CD4-positive, alpha-beta memory T cell (primary cell): ENCODE measurements around the gene MYADML2. TPM values are rescaled to one million over a fixed set of nuclear protein-coding genes. Genes with fewer than 3 reads are reported as not detected.
A peak's percentile ranks its signal among the peaks of the same experiment; 100 is the strongest.

ENCODE experiments used
- CTCF ChIA-PET: fragments of 350-600 bp; sonication (Branson Sonifier 250); formaldehyde crosslinking; loops from one replicate; lab custom pipeline; 2021; ENCODE audit warnings: inconsistent platforms; ENCODE audit not compliant: partially characterized antibody; lab: Charles Lee
- POLR2A ChIA-PET: fragments of 350-600 bp; sonication (Branson Sonifier 250); formaldehyde crosslinking; loops from one replicate; lab custom pipeline; 2021; ENCODE audit not compliant: partially characterized antibody; lab: Charles Lee
- DNase-seq, 5 donors: peaks; one replicate each; pipeline versions ENCODE4 v3.0.0 to v3.0.0-alpha.2; 2020 to 2022; ENCODE audit warnings: mixed read lengths in 1 of 5
- H3K27ac ChIP-seq: one replicate; pipeline ENCODE4 v1.7.0; 2013; ENCODE audit warnings: low read depth, low read length
- H3K27me3 ChIP-seq: 2 replicates; pipeline ENCODE4 v1.7.0; 2013; ENCODE audit warnings: mild to moderate bottlenecking, low read length, moderate library complexity; ENCODE audit not compliant: insufficient read depth
- H3K36me3 ChIP-seq: 2 replicates; pipeline ENCODE4 v1.7.0; 2013; ENCODE audit warnings: mild to moderate bottlenecking, low read length, moderate library complexity; ENCODE audit not compliant: insufficient read depth
- H3K4me1 ChIP-seq: 2 replicates; pipeline ENCODE4 v1.7.0; 2013; ENCODE audit warnings: mild to moderate bottlenecking, low read length, moderate library complexity; ENCODE audit not compliant: insufficient read depth
- H3K4me3 ChIP-seq, 2 donors: one replicate each; pipeline ENCODE4 v1.7.0; 2013; ENCODE audit warnings: low read length in 2 of 2, mild to moderate bottlenecking in 1 of 2
- H3K9me3 ChIP-seq, 2 donors: one replicate each; pipeline ENCODE4 v1.7.0; 2013; ENCODE audit warnings: low read length in 2 of 2, control low read depth in 1 of 2; ENCODE audit not compliant: control insufficient read depth in 1 of 2
- H3K27ac Mint-ChIP-seq, 7 donors: one replicate each; pipeline ENCODE4 v1.8.0; 2020 to 2021; ENCODE audit warnings: mixed read lengths in 7 of 7, mild to moderate bottlenecking in 6 of 7, inconsistent platforms in 3 of 7, moderate library complexity in 3 of 7
- H3K27me3 Mint-ChIP-seq, 2 donors: one replicate each; pipeline ENCODE4 v1.8.0; 2020 to 2021; ENCODE audit warnings: mixed read lengths in 2 of 2
- H3K36me3 Mint-ChIP-seq, 2 donors: one replicate each; pipeline ENCODE4 v1.8.0; 2020 to 2021; ENCODE audit warnings: mixed read lengths in 2 of 2, inconsistent platforms in 1 of 2, mild to moderate bottlenecking in 1 of 2
- H3K4me1 Mint-ChIP-seq, 4 donors: one replicate each; pipeline ENCODE4 v1.8.0; 2020 to 2021; ENCODE audit warnings: mixed read lengths in 4 of 4, mild to moderate bottlenecking in 1 of 4
- H3K4me3 Mint-ChIP-seq, 8 donors: one replicate each; pipeline ENCODE4 v1.8.0; 2020 to 2021; ENCODE audit warnings: mixed read lengths in 8 of 8, mild to moderate bottlenecking in 7 of 8, moderate library complexity in 6 of 8, inconsistent platforms in 3 of 8
- H3K9me3 Mint-ChIP-seq, 8 donors: one replicate each; pipeline ENCODE4 v1.8.0; 2020 to 2021; ENCODE audit warnings: mixed read lengths in 8 of 8, mild to moderate bottlenecking in 5 of 8, inconsistent platforms in 3 of 8, moderate library complexity in 1 of 8
- intact Hi-C: fragments of 100-400 bp; cut with micrococcal nuclease; formaldehyde crosslinking; loops from one replicate; pipeline ENCODE4 v1.15.1; 2023
- polyA plus RNA-seq, 2 donors: library from polyadenylated mRNA; unstranded; fragments of 300-500 nt; fragmentation: Illumina TruSeq; gene quantifications; one replicate each; pipeline ENCODE4 v1.2.3, GENCODE V29; 2021
- total RNA-seq, 2 experiments: library from RNA; stranded (reverse); gene quantifications; one replicate each; pipeline ENCODE4 v1.2.3, GENCODE V29; 2021

Gene MYADML2
- total and polyA plus RNA-seq, 4 experiments from 2014 or later = not detected

DNA sequence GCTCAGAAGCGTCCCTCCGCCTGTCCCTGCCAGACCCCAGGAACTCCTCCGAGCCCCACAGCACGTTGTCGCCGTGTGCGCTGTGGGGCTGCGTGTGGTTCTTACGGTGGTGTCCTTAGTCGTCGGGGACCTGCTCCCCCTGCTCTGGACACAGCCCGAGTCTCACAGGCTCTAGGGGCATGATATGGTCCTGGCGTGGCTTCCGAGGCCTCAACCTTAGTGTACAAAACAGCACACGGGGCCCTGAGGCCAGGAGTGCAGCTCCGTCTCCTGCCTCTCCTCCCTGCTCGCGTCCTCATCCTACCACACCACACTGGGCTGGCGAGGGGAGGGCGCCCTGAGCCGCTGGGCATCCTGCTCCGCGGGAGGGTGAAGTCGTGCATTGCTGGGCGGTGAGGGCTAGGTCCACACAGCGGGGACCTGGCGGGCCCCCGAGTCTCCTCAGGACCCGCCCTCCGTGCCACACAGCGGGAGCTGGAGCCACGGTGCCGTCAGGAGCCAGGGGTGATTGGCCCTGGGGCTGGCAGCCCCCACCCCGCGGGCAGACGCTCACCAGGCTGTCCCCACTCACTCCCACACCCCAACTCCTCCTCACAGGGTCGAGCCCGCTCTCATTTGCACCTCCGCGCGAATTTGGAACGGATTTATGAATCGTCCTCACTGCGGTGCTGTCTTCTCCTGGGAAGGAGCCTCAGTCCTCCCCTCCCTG, 18.3 kb downstream of the MYADML2 start:
- Mint-ChIP-seq H3K9me3 (no peaks in the 10 kb centered on the region), H3K4me1 (peaks cover 10 to 27% (median 20%) of the 10 kb centered on the region in 4 donors), H3K4me3 (peak overlapping the region; percentile 20 to 75 (median 56)), H3K36me3 (no peaks in the 10 kb centered on the region), H3K27ac (peak overlapping the region in 2 of 7 donors; percentile 62), H3K27me3 (peaks cover 0 to 6% of the 10 kb centered on the region in 2 donors)
- ChIA-PET CTCF (interaction anchor here (0.6 kb wide), 1 partner anchor 336 kb away, joined by 3 read pairs; no protein-coding TSS in a partner anchor), POLR2A (interaction anchor here (0.9 to 4.2 kb wide), 6 partner anchors 9 to 95 kb away, joined by 3 to 40 read pairs (median 17); partner anchors contain the start of genes ALYREF, ANAPC11, ARHGDIA and MCRIP1)
- Histone ChIP-seq H3K27ac (no peak overlapping the region), H3K4me1 (peaks cover 41% of the 10 kb centered on the region), H3K36me3 (no peaks in the 10 kb centered on the region), H3K4me3 (peak overlapping the region in 1 of 2 donors; percentile 45), H3K9me3 (no peaks in the 10 kb centered on the region), H3K27me3 (peaks cover 10% of the 10 kb centered on the region)
- intact Hi-C loops = loop anchor here (1.0 to 10.0 kb wide), 2 partner anchors 9 to 834 kb away; partner anchors contain the start of gene PYCR1
- DNase-seq = no peak

DNA sequence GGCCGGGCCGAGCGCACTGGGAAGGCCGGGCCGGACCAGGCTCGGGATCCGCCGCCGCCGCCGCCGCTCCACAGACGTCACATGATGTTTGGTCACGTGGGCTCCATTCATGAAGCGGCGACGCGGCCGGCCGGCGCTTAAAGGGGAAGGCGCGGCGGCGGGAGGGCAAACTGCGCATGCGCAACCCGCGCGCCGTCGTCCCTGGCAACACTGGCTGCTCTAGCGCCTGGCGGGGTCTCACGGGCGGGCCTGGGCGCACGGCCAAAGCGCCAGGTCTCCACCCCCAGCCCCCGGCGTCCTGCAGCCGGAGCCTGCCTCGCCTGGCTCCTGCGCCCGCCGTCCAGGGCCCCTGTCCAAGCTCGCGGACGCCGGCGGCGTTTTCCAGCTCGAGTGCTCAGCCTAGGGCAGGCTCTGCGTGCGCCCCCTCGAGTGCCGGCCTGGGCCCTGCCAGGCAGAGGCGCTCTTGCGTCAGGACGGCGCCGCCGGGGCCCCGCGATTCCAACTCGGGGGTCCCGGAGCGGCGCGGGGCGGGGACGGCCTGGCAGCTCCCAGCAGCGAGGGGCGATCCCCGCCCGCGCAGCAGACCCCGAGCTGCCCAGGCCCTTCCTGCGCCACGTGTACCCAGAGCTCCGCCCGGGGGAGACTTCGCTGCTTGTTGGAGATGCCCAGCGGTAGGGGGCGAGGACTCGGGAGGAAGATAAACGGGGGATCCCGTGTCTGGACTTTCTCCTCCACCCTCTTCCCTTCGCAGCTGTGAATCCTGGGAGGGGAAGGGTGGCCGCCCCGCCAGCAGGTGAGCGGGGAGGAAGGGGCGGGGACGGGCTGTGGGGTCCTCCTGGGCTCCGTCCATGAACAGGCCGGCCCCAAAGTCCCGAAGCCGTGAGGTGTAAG, 19.1 kb downstream of the MYADML2 start, which contains the start of gene MAFG:
Gene MAFG (minus strand): TSS at position 83 of the 891 bp plus-strand sequence. CDS start 4,550 bp downstream, outside the sequence.
- H3K27ac Mint-ChIP-seq = peak within 1 kb of the TSS; percentile 84 to 97 (median 90)
- H3K27ac ChIP-seq = peak within 1 kb of the TSS; percentile 68
- H3K4me1 ChIP-seq = peaks cover 43% of the 10 kb centered on the region
- peaks cover 10% of the 10 kb centered on the region for H3K27me3 ChIP-seq
- H3K9me3 ChIP-seq = no peaks in the 10 kb centered on the region
- POLR2A ChIA-PET = interaction anchor here (0.6 to 4.2 kb wide), 10 partner anchors 9 to 106 kb away, joined by 3 to 40 read pairs (median 6); partner anchors contain the start of genes ALYREF, ANAPC11, ARHGDIA and ASPSCR1
- H3K27me3 Mint-ChIP-seq = peaks cover 0 to 6% of the 10 kb centered on the region in 2 donors
- CTCF ChIA-PET = interaction anchor here (0.8 to 0.9 kb wide), 2 partner anchors 11 to 58 kb away, joined by 3 to 4 read pairs; no protein-coding TSS in a partner anchor
- H3K36me3 Mint-ChIP-seq = no peaks in the 10 kb centered on the region
- peak within 1 kb of the TSS; percentile 81 to 90 (median 84) for H3K4me3 Mint-ChIP-seq
- DNase-seq = peak; percentile 85 to 92 (median 90)
- peaks cover 12 to 27% (median 20%) of the 10 kb centered on the region in 4 donors for H3K4me1 Mint-ChIP-seq
- H3K36me3 ChIP-seq = no peaks in the 10 kb centered on the region
- H3K9me3 Mint-ChIP-seq = no peaks in the 10 kb centered on the region
- peak within 1 kb of the TSS; percentile 47 to 60 for H3K4me3 ChIP-seq
- intact Hi-C loops = loop anchor here (1.0 to 10.0 kb wide), 5 partner anchors 9 to 833 kb away; partner anchors contain the start of genes ALYREF, ANAPC11, P4HB and PYCR1

DNA sequence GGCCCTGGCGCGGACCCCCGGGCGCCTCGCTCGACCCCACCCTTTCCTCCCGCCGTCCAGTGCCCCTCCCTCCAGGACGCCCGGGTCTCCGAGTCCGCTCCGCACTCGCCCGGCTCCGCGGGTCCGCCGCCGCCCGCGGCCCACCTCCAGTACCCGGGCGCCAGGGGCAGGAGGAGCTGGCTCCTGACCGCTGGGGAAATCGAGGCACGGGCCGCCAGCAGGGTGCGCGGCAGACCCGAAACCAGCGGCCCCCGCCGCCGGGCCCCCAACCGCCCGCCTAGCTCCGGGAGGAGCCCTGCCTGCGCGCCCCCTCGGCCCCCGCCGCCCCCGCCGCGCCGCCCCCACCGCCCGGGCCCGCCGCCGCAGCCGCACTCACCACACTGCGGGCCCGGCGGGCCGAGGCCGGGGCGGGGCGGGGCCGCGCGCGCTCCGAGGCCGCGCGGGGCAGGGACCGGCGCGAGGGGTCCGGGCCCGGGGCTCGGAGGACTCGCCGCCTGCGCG, 19.8 kb downstream of the MYADML2 start:
- intact Hi-C loops = loop anchor here (1.0 to 10.0 kb wide), 4 partner anchors 9 to 832 kb away; partner anchors contain the start of genes ALYREF, ANAPC11, P4HB and SIRT7
- H3K27ac Mint-ChIP-seq = peak overlapping the region in 5 of 7 donors; percentile 46 to 89 (median 76)
- H3K27me3 Mint-ChIP-seq = peaks cover 0 to 6% of the 10 kb centered on the region in 2 donors
- Histone ChIP-seq H3K4me1 (peaks cover 43% of the 10 kb centered on the region), H3K4me3 (peak overlapping the region; percentile 47 to 60), H3K36me3 (no peaks in the 10 kb centered on the region), H3K27ac (peak overlapping the region; percentile 68), H3K9me3 (no peaks in the 10 kb centered on the region), H3K27me3 (peaks cover 10% of the 10 kb centered on the region)
- peaks cover 12 to 27% (median 20%) of the 10 kb centered on the region in 4 donors for H3K4me1 Mint-ChIP-seq
- POLR2A ChIA-PET = interaction anchor here (0.6 to 4.2 kb wide), 12 partner anchors 10 to 365 kb away, joined by 3 to 40 read pairs (median 8); partner anchors contain the start of genes ALYREF, ANAPC11, ARHGDIA and ASPSCR1
- H3K36me3 Mint-ChIP-seq = no peaks in the 10 kb centered on the region
- H3K9me3 Mint-ChIP-seq = no peaks in the 10 kb centered on the region
- CTCF ChIA-PET = interaction anchor here (0.8 to 0.9 kb wide), 2 partner anchors 10 to 57 kb away, joined by 3 to 4 read pairs; no protein-coding TSS in a partner anchor
- DNase-seq = no peak
- H3K4me3 Mint-ChIP-seq = peak overlapping the region in 3 of 8 donors; percentile 70 to 79 (median 78)

DNA sequence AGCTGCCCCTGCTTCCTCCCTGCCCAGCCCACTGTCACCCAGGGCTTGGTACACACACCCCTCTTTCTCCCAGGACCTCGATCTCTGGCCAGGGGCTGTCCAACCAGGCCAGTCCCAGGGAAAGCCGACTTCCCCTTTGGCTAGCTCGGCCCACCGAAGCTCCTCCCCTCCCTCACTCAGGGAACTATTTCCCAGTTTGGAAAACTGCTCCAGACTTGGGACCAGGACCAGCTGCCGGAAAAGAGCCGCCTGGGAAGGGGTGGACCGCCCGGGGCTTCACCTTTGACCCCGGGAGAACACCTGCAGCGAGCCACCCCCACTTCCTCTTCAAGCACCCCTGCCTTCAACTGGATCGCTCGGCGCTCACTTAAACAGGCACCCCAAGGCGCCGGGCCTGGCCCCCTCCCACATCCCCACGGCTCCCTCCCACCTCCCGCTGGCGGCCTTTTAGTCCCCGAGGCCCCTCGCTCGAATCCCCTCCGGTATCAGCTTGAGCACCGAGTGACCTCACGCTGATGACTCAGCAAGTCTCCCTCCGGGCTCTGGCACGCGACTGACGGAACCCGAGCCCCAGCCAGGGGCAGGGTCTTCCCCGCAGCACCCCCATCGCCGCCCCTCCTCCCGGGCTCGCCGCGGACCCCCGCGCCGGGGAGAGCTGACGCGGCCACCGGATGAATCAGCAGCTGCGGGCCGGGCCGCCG, 20.4 kb downstream of the MYADML2 start:
- no peaks in the 10 kb centered on the region for H3K36me3 ChIP-seq
- peaks cover 43% of the 10 kb centered on the region for H3K4me1 ChIP-seq
- H3K9me3 ChIP-seq = no peaks in the 10 kb centered on the region
- peak overlapping the region; percentile 81 to 90 (median 84) for H3K4me3 Mint-ChIP-seq
- ChIA-PET CTCF (interaction anchor here (0.9 kb wide), 1 partner anchor 14 kb away, joined by 3 read pairs; no protein-coding TSS in a partner anchor), POLR2A (interaction anchor here (0.6 to 4.2 kb wide), 11 partner anchors 8 to 376 kb away, joined by 3 to 40 read pairs (median 5); partner anchors contain the start of genes ARHGDIA, CENPX, LRRC45 and PCYT2)
- H3K27me3 Mint-ChIP-seq = peaks cover 0 to 4% of the 10 kb centered on the region in 2 donors
- peak; percentile 42 to 77 (median 45) for DNase-seq
- peaks cover 10% of the 10 kb centered on the region for H3K27me3 ChIP-seq
- H3K27ac ChIP-seq = peak overlapping the region; percentile 68
- peak overlapping the region; percentile 47 to 60 for H3K4me3 ChIP-seq
- no peaks in the 10 kb centered on the region for H3K36me3 Mint-ChIP-seq
- H3K9me3 Mint-ChIP-seq = no peaks in the 10 kb centered on the region
- peak overlapping the region; percentile 84 to 97 (median 90) for H3K27ac Mint-ChIP-seq
- intact Hi-C loops = loop anchor here (1.0 to 10.0 kb wide), 4 partner anchors 8 to 832 kb away; partner anchors contain the start of genes ALYREF, ANAPC11, P4HB and SIRT7
- peaks cover 12 to 27% (median 20%) of the 10 kb centered on the region in 4 donors for H3K4me1 Mint-ChIP-seq

DNA sequence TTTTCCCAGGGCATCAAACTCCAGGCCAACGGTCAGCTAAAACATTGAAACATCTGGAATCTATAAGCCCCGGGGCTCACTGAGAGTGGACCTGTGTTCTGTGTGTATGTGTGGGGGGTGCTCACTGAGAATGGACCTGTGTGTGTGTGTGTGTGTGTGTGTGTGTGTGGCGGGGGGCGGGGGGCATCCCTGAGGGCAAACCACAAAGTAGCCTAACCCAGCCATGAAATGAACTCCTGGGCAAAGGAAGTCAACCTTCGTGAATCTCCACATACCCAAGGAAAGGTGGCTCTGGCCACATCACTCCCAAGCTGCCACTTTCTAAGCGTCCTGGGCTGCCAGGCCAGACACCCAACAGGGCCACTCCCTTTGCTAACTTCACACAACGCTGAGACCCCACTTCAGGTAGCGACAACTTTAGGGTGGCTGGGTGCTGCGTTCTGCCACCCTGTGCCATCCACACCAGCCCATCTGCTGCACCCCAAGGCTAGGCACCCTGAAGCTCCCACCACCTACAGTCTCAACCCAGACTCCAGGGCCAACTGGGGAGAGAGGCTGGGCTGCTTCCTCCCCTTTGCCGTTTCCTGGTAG, 21.1 kb downstream of the MYADML2 start:
- CTCF ChIA-PET = interaction anchor here (0.9 kb wide), 1 partner anchor 13 kb away, joined by 3 read pairs; no protein-coding TSS in a partner anchor
- Mint-ChIP-seq H3K27me3 (peaks cover 0 to 2% of the 10 kb centered on the region in 2 donors), H3K36me3 (no peaks in the 10 kb centered on the region), H3K4me1 (peaks cover 12 to 27% (median 20%) of the 10 kb centered on the region in 4 donors), H3K9me3 (no peaks in the 10 kb centered on the region), H3K4me3 (peak overlapping the region; percentile 81 to 90 (median 84)), H3K27ac (peak overlapping the region; percentile 84 to 97 (median 90))
- POLR2A ChIA-PET = interaction anchor here (0.8 to 4.2 kb wide), 11 partner anchors 9 to 377 kb away, joined by 3 to 40 read pairs (median 7); partner anchors contain the start of genes ARHGDIA, PCYT2, PYCR1 and SIRT7
- H3K36me3 ChIP-seq = no peaks in the 10 kb centered on the region
- H3K27ac ChIP-seq = peak overlapping the region; percentile 68
- intact Hi-C loops = loop anchor here (2.0 to 10.0 kb wide), 3 partner anchors 35 to 831 kb away; partner anchors contain the start of genes ALYREF, ANAPC11 and P4HB
- H3K4me3 ChIP-seq = peak overlapping the region in 1 of 2 donors; percentile 60
- H3K27me3 ChIP-seq = peaks cover 10% of the 10 kb centered on the region
- H3K4me1 ChIP-seq = peaks cover 43% of the 10 kb centered on the region
- DNase-seq = no peak
- H3K9me3 ChIP-seq = no peaks in the 10 kb centered on the region
